Purkinje cell (primary cell): Measurements from ENCODE around the gene NPLOC4. TPM values are rescaled to one million over a fixed set of nuclear protein-coding genes. Genes with fewer than 3 reads are reported as not detected.

ENCODE experiments used
- polyA plus RNA-seq: library from polyadenylated mRNA; unstranded; fragments of >200 nt; fragmentation: Nextera tagmentation; gene quantifications from 2 replicates; pipeline ENCODE4 v1.2.1, GENCODE V29; 2014

The NPLOC4 gene
- 3.6 and 4.5 TPM in 2 replicates for polyA plus RNA-seq

GRCh38 chr17:81636505-81637288, at the start of gene NPLOC4, which contains the start of gene TSPAN10:
Gene NPLOC4 (minus strand): TSS chr17:81637112. CDS start chr17:81636930, 182 bp downstream.
Gene TSPAN10 (plus strand): TSS chr17:81637196. CDS start chr17:81642413, 5,217 bp downstream.

GRCh38 chr17:81683584-81684441, 46.9 kb upstream of the NPLOC4 start, which contains the start of the genes ARL16 and HGS:
Gene ARL16 (minus strand): TSS chr17:81683797. CDS start chr17:81683753, 44 bp downstream.
Gene HGS (plus strand): TSS chr17:81684011. CDS start chr17:81684067, 56 bp downstream.

GRCh38 chr17:81666342-81667191, 29.7 kb upstream of the NPLOC4 start, which contains the start of the genes CCDC137 and OXLD1:
Gene CCDC137 (plus strand): TSS chr17:81666737. CDS start chr17:81666767, 30 bp downstream.
Gene OXLD1 (minus strand): TSS chr17:81666605. CDS start chr17:81666577, 28 bp downstream.

GRCh38 chr17:81656118-81656743, 19.3 kb upstream of the NPLOC4 start, which contains the start of gene PDE6G:
Gene PDE6G (minus strand): TSS chr17:81656542. CDS start chr17:81653305, 3,237 bp downstream.

GRCh38 chr17:81552244-81553017, 84.5 kb downstream of the NPLOC4 start, which contains the start of gene FAAP100:
Gene FAAP100 (minus strand): TSS chr17:81552353. CDS start chr17:81552330, 23 bp downstream.

GRCh38 chr17:81527591-81528383, 109.1 kb downstream of the NPLOC4 start, which contains the start of gene FSCN2:
Gene FSCN2 (plus strand): TSS chr17:81528377. CDS start chr17:81528532, 155 bp downstream.

GRCh38 chr17:81512562-81513371, 124.1 kb downstream of the NPLOC4 start, which contains the start of gene ACTG1:
Gene ACTG1 (minus strand): TSS chr17:81512799. CDS start chr17:81512354, 445 bp downstream.

Other genes with a start within 250 kb of the NPLOC4 start
- 0.16 and 1.4 TPM in 2 replicates for gene BAHCC1, start 241.7 kb downstream of the NPLOC4 start, polyA plus RNA-seq
- gene ACTG1, start 124.3 kb downstream of the NPLOC4 start, polyA plus RNA-seq = 738 and 768 TPM in 2 replicates
- gene FSCN2, start 108.7 kb downstream of the NPLOC4 start, polyA plus RNA-seq = not detected in 2 replicates
- gene FAAP100, start 84.8 kb downstream of the NPLOC4 start, polyA plus RNA-seq = 0.07 and 0.28 TPM in 2 replicates
- gene TSPAN10, start 84 bp upstream of the NPLOC4 start, polyA plus RNA-seq = 0.94 and 1.5 TPM in 2 replicates
- gene PDE6G, start 19.4 kb upstream of the NPLOC4 start, polyA plus RNA-seq = not detected in 2 replicates
- gene OXLD1, start 29.5 kb upstream of the NPLOC4 start, polyA plus RNA-seq = 5.8 and 21.7 TPM in 2 replicates
- 2.8 and 4.6 TPM in 2 replicates for gene CCDC137, start 29.6 kb upstream of the NPLOC4 start, polyA plus RNA-seq
- gene ARL16, start 46.7 kb upstream of the NPLOC4 start, polyA plus RNA-seq = 43.8 and 47.4 TPM in 2 replicates
- 6.0 and 6.1 TPM in 2 replicates for gene HGS, start 46.9 kb upstream of the NPLOC4 start, polyA plus RNA-seq
- 2.6 and 10.2 TPM in 2 replicates for gene MRPL12, start 66.3 kb upstream of the NPLOC4 start, polyA plus RNA-seq
- 0.13 TPM in 1 of 2 replicates, not detected in the other for gene SLC25A10, start 75.2 kb upstream of the NPLOC4 start, polyA plus RNA-seq
- not detected in 2 replicates for gene GCGR, start 167.0 kb upstream of the NPLOC4 start, polyA plus RNA-seq
- 15.2 TPM in 2 replicates for gene MCRIP1, start 196.2 kb upstream of the NPLOC4 start, polyA plus RNA-seq
- gene PPP1R27, start 197.9 kb upstream of the NPLOC4 start, polyA plus RNA-seq = not detected in 2 replicates
- 16.9 and 26.2 TPM in 2 replicates for gene P4HB, start 223.4 kb upstream of the NPLOC4 start, polyA plus RNA-seq
- 17.8 and 18.9 TPM in 2 replicates for gene ARHGDIA, start 234.2 kb upstream of the NPLOC4 start, polyA plus RNA-seq